Measurements from ENCODE around the gene ARFGAP2.

The ARFGAP2 gene

DNA sequence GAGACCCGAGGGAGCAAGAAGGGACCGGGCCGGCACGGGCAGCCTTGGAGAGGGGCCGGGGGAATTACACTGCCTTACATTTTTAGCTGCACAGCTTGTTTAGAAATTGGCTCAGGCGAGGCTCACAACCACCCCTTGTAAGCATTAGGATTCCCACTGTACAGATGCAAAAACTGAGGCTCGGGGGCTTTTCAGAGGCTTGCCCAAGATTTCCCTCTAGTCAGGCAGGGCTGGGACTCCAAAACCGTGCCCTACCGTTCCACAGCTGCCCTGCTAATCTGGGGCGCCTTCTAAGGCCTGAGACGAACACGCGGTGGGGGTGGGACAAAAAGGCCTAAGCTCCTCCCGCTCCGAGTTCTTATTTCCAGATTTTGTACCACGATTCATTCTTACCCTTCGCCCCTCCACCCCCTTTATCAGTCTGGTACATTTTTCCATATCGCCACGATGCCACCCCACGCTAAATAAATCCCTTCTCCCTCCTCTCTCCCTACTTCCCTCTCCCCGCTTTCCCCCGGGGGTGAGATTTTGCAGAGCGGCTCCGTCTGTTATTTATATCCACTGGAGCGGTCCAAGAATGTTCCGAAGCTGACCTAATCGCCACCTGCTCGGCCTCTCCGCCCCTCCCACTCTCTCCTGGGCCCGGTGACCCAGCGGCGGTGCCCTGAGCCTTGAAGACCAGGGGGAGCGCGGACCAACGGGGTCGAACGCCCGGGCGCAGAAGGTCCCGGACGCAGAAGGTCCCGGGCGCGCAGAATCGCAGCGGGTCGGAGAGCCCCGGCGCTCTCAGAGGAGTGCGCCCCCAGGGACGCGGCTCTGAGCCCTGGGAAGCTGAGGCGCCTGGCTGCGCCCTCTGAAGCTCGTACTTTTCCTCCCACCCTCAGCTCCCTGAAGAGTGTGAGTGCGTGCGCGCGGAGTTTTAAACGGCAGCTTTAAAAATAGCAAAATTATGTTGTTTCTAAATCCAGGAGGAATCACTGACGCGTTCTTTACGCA lies 10.3 kb upstream of the ARFGAP2 start:
- peak; percentile 70 for DNase-seq

DNA sequence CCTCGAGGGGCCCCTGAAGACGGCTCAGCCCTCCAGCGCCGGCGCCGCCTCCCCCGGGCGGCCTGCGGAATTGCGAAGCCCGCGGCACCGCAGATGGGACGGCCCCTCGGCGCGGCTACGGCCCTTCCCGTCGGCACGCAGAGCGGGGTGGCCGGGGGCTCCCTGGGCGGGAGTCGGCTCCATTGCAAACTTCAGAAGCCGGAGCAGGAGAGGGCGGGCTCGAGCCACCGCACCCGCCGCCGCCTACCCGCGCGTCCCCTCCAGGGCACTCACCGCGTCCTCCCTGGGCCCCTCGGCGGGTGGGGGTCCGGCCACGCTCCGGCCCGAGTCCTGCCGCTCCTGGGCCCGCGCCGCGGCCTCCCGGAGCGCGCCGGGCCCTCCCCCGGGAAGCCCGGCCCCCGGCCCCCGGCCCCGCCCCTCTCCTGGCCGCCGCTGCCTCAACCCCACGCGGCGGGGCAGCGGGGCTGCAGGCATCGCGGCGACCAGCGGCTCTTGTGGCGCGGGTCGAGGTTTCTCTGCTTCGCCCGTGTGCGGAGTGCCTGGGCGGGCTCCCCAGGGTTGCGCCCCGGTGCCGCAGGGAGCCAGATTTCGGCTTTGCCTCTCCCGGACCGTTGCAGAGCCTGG lies 9.5 kb upstream of the ARFGAP2 start, which contains the start of gene PACSIN3:
TSS of gene PACSIN3 (minus strand) at position 359 of the 624 bp plus-strand sequence. CDS start 3,707 bp downstream, outside the sequence.
- peak; percentile 64 for DNase-seq

DNA sequence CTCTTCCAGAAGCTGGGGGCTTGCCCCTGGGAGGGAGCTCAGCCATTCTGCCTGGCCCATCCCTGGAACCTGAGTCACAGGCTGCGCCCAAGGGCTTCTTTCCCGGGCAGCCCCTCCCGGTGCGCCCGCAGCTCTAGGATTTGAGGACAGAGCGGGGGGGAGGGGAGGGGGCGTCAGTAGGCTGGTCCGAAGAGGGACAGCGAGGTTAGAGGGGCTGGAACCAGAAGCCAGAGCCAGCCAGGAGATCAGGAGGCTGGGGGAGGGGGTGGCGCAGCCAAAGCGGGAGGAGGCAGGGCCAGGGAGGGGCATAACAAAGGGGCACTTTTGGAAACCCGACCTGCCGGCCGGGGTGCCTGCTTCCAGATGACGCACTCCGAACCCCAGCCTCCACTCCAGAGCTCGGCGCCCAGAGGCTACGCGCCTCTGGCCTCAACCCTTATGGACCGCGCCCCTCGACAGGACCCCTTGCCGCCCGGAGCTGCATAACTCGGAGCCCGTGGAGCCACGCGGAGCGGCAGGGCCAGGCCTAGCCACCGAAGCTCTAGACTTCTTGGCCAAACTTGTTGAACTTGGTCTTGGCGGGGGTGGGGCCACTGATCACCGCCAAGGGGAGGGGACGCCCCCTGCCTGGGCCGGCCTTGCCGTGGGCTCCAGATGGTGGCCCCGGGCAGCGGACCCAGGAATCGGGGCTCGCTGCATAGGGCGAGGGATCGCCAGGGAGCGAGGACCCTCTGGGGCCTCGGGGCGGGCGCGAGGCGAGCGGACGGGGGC lies 8.8 kb upstream of the ARFGAP2 start:
- DNase-seq, result no peak

DNA sequence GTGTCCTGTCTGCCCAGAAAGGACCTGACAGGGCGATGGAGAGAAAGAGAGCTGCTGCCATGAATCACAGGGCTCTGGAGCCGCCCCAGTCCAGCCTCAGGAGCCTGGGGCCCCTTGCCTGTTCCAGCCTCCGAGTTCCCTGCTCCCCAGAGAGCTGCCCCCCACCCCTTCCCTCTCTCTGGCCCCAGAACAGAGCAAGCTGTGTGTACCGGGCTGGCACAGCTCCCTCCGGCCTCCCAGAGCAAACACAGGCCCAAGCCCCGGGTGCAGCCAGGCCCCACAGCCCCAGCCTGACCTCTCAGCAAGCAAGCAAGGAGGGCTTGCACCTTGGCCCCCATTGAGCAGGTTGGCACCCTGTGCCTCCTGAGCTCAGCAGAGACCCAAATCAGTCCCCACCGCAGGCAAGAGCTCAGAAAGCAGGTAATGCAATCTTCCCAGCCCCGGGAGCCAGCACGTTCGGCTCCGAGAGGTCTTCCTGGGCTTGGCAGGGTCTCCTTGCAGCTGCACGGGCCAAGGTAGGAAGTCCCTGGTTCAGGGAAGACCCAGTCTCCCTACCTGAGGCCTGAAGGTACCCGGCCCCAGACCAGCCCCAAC lies 8.1 kb upstream of the ARFGAP2 start:
- no peak for DNase-seq

DNA sequence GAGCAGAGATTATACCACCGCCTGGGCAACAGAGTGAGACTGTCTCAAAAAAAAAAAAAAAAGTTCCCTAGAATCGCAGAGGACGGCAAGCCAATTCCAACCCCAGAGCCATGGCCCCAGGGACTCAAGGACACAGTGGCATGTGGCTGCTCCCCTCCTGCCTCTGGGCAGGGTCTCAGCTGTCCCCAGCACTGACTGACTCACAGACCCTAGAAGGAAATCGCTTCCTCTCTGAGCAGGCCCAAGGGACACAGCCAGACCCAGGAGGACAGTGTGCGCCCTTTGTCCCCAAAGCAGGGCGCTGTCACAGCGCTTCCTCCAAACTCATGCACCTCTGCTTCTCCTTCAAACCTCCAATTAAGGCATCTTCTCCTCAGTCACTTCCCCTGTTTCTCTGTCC lies 7.3 kb upstream of the ARFGAP2 start:
- DNase-seq, result no peak

DNA sequence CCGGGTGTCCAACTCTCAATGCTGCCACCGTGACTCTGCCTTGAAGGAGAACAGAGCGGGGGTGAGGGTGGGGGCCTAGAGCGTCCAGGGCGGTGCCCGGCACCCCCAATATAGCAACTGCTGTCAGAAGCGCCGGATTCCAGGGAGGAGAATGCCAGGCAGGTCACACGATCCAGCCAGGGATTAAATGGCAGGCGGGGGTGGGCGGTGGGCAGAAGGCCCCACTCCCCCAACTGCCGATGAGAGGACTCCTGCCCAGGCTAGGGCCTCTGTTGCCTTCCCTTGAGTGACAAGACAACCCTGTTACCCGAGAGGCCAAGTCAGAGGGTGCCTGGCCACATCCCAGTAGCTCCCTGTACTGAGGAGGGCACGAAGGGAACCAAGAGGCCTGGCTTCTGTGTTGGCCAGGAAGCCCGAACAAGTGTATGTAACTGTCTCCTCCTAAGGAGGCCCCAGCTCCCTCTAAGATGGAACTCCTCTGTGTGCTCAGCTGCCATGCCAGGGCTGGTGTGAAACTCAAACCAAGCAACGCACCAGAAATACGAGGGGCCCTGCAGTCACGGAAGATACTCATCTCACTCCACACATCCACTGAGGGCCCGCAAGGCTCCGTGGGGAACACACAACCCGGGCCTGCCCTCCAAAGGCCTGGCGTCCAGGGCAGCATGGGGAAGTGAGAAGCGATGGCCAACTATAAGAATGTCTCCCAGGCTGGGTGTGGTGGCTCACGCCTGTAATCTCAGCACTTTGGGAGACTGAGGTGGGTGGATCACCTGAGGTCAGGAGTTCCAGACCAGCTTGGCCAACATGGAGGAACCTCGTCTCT lies 6.6 kb upstream of the ARFGAP2 start:
- DNase-seq, result no peak

DNA sequence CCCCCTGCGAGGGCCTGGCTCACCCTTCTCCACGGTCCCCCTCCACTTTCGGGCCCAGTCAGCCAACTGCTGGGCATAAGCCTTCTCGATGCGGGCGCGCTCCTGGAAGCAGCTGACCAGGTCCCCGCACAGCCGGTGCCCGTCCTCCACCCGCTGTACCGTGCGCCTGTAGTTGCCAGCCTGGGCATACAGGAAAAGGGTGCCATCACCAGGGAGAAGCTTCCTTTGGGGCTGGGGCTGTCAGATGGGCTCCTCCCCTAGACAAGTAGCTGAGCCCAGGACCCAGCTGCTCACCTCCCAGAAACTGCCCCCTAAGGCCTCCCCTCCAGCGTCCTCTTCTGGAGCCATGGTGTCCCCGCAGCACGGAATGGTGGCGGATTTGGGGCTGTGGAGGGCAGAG lies 5.7 kb upstream of the ARFGAP2 start:
- no peak for DNase-seq

DNA sequence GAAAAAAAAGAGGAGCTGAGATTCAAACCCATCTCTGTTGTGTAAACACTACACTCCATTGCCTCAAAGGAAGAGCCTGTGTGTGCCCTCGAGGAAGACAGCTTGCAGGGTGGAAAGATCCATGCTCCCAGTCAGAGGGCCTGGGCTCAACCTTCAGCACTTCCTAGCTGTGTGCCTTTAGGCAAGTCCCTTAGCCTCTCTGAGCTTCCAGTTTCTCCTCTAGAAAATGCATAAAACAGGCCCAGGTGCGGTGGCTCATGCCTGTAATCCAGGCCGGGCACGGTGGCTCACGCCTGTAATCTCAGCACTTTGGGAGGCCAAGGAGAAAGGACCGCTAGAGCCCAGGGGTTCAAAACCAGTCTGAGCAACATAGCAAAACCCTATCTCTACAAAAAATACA lies 4.6 kb upstream of the ARFGAP2 start:
- DNase-seq, result no peak

DNA sequence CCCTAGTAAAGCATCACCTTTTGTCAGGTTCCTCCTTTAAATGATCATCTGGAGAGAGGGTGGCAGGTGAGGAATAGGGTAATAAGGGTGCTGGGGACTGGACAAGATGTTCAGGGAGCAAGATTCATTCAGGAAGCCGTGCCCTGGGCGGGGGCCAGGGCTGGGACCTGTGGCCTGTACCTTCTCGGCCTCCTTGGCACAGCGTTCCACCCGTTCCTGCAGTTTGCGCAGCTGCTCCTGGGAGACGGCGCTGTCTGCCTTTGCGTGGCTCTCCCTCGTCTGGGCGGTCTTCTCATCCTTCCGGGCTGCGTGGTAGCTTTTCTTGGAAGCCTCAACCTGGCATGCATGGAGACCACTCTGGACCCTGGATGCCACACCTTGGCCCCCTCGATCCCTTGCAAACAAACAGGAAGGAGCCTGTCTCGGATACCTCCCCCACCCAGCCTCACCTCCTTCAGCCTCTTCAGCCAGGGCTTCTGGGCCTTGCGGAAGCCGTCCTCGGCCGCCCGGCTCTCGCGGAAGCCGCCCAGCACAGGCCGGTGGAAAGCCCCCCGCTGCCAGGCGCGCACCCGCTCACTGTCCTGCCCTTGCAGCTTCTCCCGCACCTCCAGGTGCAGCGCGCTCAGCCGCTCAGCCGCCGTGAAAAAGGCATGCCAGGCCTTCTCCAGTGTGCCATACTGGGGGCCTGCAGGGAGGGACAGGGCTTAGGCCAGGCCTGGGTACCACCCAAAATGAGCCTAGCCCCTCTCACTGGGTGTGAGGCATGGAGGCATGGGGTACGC lies 3.5 kb upstream of the ARFGAP2 start:
- DNase-seq, result no peak

DNA sequence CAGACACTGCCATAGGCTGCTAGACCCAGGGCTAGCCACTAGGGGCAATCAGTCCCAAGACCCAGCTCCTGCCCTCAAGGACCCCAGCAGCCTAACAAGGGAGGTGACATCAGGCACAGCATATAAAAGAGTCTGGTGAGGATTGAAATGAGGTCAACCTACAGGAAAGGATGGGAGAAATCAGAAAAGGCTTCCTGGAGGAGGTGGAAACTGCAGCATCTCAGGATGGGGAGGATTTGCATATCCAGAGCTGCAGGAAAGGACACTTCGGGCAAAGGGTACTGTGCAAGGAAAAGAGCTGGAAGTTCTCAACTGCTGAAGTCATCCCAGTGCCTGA lies 2.9 kb upstream of the ARFGAP2 start:
- peak; percentile 67 for DNase-seq

DNA sequence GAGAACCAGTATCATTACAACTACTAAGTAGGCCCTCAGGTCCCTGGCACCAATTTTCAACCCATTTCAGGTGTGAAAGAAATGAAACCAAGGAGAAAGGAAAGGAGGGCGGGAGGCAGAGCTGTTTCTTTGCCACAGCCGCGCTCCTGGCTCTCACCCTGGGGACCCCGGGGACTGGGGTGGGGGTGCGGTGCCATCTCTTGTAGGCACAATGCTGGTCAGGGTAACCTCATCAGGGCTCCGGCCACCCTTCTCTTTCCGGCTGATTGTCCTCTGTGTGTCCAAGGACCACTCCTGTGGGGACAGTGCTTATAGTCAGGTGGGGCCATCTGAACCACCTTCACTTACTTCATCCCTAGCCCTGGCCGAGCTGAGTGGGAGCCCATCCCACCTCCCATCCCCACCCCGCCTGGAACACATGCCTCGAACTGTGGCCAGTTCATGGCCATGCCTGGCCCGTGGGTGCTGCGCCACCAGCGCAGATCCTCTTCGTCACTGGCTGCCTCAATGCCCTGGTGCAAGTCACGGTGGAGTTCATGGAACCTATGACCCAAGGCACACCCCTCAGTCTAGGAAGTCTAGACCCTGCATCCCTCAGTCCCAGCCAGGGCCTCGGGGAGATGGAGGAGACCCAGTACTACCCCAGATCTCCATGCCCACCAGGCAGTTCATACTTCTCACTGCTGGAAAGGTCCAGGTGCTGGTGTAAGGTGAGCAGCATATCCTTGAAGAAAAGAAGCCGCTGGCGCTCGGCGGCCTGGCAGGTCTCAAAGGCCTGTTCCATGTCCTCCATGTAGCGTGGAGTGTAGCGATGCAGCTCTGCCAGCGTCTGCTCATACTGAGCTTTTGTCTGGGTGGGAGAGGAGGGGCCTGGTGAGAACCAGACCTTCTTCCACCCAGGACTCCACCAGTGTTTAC lies 2.3 kb upstream of the ARFGAP2 start:
- DNase-seq, result no peak

DNA sequence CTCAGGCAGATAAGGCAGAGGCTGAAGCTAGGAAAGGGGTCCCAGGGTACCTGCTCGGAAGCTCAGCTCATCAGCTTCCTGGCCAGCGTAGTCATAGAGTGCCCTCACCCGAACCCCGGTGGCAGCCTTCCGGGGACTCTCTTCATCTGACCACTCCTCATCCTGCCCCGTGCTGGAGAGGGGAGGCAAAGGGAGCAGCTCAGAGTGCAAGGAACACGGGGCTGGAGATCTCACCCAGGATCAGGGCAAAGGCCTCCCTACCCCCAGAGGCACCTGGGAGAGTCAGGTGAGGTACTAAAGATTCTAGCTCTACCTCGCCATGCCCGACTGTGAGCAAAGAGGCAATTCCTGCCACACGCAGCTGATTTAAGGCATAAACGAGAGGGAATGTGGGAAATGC lies 1.6 kb upstream of the ARFGAP2 start:
- DNase-seq, result no peak

DNA sequence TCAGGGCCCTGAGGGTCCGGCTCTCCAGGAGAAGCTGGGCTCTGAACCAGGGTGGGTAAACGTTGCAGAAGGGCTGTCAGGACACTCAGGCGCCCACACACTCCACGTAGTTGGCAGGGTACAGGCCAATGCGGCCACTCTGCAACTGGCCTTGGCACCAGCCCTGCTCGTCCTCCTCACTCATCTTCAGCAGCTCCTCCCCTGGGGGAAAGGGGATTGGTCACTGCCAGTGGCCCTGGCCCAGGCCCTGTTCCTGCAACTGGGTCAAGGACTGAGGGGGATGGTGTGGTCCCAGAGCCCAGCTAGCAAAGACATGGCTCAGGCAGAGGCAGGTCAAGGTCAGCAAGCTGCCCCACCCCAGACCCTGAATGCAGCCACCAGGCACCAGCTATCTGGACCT lies 1.2 kb upstream of the ARFGAP2 start:
- DNase-seq, result no peak

DNA sequence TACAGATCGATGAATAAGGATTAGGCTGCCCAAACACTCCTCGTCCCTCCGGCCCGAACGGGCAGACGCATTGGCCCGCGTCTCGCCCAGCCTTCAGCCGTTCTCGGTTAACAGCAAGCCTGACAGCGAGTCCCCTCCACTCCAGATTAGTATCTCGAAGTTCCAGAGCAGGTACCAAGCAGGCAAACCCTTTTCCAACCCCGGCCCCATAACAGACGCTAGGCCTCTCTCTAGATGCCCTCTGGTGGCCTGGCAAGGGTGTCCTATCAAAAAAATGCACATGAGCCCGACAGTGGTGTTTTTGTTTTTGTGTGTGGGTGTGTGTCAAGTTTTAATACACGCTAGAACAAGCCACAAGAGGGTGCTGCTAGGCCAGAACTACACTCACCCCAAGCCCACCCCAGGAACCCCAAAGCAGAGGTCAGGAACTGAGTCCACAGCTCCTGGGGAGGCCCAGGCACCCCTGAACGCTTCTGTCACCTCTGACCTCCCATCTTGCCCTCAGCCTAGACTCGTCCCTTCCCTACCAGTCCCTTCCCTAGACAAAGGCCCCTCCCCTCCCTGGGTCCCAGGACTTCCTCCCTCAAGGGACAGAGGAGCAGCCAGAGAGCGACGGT lies 658 bp upstream of the ARFGAP2 start:
- DNase-seq, result peak; percentile 75

DNA sequence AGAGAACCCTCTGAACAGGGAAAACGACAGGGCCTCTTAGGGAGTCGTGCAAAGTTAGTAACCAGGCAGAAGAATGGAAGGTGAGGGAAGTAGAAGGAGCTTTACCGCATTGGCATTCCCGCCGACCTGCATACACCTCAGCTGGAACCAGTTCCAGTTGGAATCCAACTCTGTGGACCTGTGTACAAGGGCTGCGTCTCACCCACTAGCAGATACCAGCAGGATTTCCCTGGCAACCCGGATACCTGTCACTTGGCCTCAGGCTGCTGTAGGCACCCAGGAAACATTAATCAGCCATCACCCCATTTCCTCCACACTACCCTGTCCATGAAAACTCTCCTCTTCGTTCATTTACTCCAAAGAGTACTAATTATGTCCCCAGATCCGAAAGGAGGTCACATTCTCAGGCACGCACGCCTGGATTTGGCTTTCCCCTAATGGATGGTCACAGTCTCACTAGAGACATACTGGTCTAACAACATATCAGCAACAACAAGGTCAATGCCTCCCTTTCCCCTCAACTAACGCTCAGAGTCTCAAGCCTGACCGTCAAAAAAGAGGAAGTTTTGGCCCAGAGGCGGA lies 842 bp downstream of the ARFGAP2 start:
- no peak for DNase-seq

DNA sequence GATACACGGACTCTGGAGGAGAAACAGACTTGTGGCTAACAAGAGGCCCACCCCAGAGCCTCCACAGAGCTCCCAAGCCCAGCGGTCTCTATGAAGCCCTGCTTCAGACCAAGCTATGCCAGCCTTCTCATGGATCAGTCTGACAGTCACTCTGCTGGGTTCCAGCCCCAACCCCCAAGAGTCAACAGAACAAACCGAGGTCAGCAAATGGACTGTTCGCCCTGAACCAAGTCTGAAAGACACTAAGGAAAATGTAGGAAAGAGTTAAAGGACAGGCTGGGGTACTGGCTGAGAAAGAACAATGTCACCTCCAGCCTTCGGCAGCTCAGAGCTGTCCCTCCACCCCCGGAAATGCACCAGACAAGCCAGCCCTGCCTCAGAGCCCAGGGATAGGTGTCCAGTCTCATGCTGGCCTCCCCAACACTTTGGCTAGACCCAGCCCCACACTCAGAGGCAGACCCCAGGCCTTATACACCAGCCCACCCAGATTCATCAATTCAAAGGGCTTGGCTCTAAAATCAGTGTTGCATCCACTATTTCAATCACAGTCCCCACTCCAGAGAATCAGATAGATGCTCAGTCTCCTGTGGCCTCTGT lies 3.8 kb downstream of the ARFGAP2 start:
- no peak for DNase-seq

DNA sequence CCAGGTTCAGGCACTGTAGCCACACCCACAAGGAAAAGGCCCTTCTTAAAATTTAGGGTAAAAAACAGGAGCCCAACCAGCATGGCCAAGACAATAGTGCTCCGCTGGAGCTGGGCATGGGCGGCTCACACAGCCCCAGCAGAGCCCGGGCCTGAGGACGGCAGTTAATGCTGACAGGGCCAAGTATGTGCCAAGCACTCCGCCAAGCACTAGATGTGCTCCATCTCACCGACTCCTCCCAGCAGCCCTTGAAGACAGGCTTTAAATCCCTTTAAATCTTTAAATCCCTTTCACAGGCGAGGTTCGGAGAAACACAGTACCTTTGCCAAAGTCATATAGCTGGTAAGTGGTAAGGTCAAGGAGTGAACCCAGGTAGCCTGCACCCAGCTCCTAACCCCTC lies 4.8 kb downstream of the ARFGAP2 start:
- DNase-seq, result no peak

DNA sequence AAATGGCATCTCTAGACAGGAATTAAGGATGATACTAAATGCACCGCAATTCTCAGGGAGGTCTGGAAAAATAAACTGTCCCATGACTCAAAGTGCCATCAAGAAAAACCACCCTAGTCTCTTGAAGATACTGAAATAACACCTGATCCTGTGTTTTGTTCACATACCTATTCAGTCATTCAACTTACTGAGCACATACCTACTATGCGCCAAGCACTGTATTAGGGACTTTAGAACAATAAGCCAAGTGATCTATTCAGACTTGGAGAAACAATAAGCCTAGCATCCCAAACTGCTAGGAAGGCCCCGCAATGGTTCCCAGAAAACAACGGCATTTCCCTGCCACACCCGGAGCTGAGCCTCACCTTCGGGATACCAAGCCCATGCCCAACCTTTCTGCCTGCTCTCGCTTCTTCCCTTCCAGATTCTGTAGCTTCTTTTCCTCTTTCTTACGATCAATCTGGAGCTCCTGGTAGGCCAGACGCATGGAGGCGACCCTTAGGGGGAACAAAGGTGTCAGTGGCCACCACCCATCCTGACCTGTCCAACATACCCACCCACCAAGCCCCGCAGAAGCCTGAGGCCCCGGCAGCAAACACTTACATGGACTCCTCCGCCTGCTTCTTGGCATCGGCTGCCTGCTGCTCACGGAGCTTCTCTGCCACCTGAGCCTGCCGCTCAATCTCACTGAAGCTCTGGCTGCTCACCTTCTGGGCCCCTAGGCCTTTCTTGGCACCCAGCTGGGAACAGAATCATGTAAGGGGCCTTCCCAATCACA lies 5.4 kb downstream of the ARFGAP2 start:
- DNase-seq, result no peak

All from stimulated activated CD8-positive, alpha-beta memory T cell treated with anti-CD3 and anti-CD28 coated beads, Interleukin-4, amount 100 ng/mL, for 48 hours (primary cell).